Vagina (tissue), 2 donors: ENCODE data around the gene PRCP. TPM values are rescaled to one million over a fixed set of nuclear protein-coding genes. Genes with fewer than 3 reads are reported as not detected.

Experiments used
- DNase-seq, 2 donors: peaks; one replicate each; pipeline ENCODE4 v3.0.0-alpha.2; 2017; ENCODE audit errors: extremely low spot score in 2 of 2
- H3K27ac ChIP-seq: fragments of 200-600 bp; sonication (generic); one replicate; pipeline ENCODE4 v1.5.1; 2019
- H3K27me3 ChIP-seq: fragments of 200-600 bp; sonication (generic); one replicate; pipeline ENCODE4 v1.5.1; 2019
- H3K36me3 ChIP-seq, 2 donors: fragments of 200-600 bp; sonication (generic); one replicate each; pipeline ENCODE4 v1.5.1; 2017 to 2019
- H3K4me1 ChIP-seq: fragments of 200-600 bp; sonication (generic); one replicate; pipeline ENCODE4 v1.5.1; 2019
- H3K4me3 ChIP-seq, 2 donors: fragments of 200-600 bp; sonication (generic); 1 replicate in 1 of 2; 2 replicates in 1 of 2; pipeline ENCODE4 v1.5.1; 2016 to 2019
- H3K9me3 ChIP-seq: fragments of 200-600 bp; sonication (generic); one replicate; pipeline ENCODE4 v1.5.1; 2019
- CTCF ChIP-seq, 3 experiments: fragments of 450-650 bp in 2 of 3; fragments of 200-600 bp in 1 of 3; sonication (generic) in 1 of 3; IDR thresholded peaks; one replicate each; pipeline ENCODE4 v1.5.1; 2017 to 2019; ENCODE audit warnings: antibody characterized with exemption in 3 of 3, mild to moderate bottlenecking in 2 of 3, moderate library complexity in 2 of 3
- POLR2A ChIP-seq, 2 donors: fragments of 450-650 bp; IDR thresholded peaks; one replicate each; pipeline ENCODE4 v1.6.1; 2017; ENCODE audit warnings: antibody characterized with exemption in 2 of 2, mild to moderate bottlenecking in 2 of 2, moderate library complexity in 2 of 2
- POLR2AphosphoS5 ChIP-seq, 2 donors: sonication (generic); formaldehyde crosslinking; IDR thresholded peaks; one replicate each; pipeline ENCODE4 v1.9.0; 2017; ENCODE audit warnings: antibody characterized with exemption in 2 of 2, mild to moderate bottlenecking in 2 of 2, low read depth in 1 of 2; ENCODE audit not compliant: insufficient read depth in 1 of 2
- intact Hi-C: fragments of 100-400 bp; cut with DNase I; formaldehyde crosslinking; loops from one replicate; pipeline ENCODE4 v1.15.1; 2023
- total RNA-seq: library from RNA; depleted of rRNA; stranded (reverse); fragments of >200 nt; gene quantifications from one replicate; pipeline ENCODE4 v1.2.3, GENCODE V29; 2016

The PRCP gene
- total RNA-seq, 1 donor from 2014 or later = 79.3 TPM

- no peak overlapping the region for H3K4me3 ChIP-seq
- no peaks in the 10 kb centered on the region for H3K9me3 ChIP-seq
- DNase-seq = no peak
- H3K4me1 ChIP-seq = no peaks in the 10 kb centered on the region
- no peaks in the 10 kb centered on the region for H3K36me3 ChIP-seq
- TF ChIP-seq POLR2AphosphoS5 (IDR thresholded peaks at IDR 0.05; ENCODE audit: insufficient read depth in 1 of 2, low read depth in 1 of 2) = no peak
- TF ChIP-seq CTCF (IDR thresholded peaks at IDR 0.05) = no peak
- no peak for TF ChIP-seq POLR2A (IDR thresholded peaks at IDR 0.05)
- no peaks in the 10 kb centered on the region for H3K27me3 ChIP-seq
- intact Hi-C loops = no loop called here
- H3K27ac ChIP-seq = no peak overlapping the region
Observed at GRCh38 chr11:82907371-82907770, 7.1 kb upstream of the PRCP start.

- intact Hi-C loops = no loop called here
- no peaks in the 10 kb centered on the region for H3K9me3 ChIP-seq
- H3K36me3 ChIP-seq = no peaks in the 10 kb centered on the region
- DNase-seq = no peak
- H3K27me3 ChIP-seq = no peaks in the 10 kb centered on the region
- TF ChIP-seq CTCF (IDR thresholded peaks at IDR 0.05) (no peak), POLR2AphosphoS5 (IDR thresholded peaks at IDR 0.05; ENCODE audit: insufficient read depth in 1 of 2, low read depth in 1 of 2) (no peak), POLR2A (IDR thresholded peaks at IDR 0.05) (no peak)
- no peak overlapping the region for H3K27ac ChIP-seq
- no peak overlapping the region for H3K4me3 ChIP-seq
- no peaks in the 10 kb centered on the region for H3K4me1 ChIP-seq
Observed at GRCh38 chr11:82906931-82907330, 6.7 kb upstream of the PRCP start.

- no peak overlapping the region for H3K4me3 ChIP-seq
- H3K36me3 ChIP-seq = no peaks in the 10 kb centered on the region
- H3K27ac ChIP-seq = no peak overlapping the region
- intact Hi-C loops = no loop called here
- TF ChIP-seq POLR2A (IDR thresholded peaks at IDR 0.05) (no peak), POLR2AphosphoS5 (IDR thresholded peaks at IDR 0.05; ENCODE audit: insufficient read depth in 1 of 2, low read depth in 1 of 2) (no peak), CTCF (IDR thresholded peaks at IDR 0.05) (peak; percentile 27 to 53 (median 46))
- DNase-seq = no peak
- no peaks in the 10 kb centered on the region for H3K9me3 ChIP-seq
- H3K27me3 ChIP-seq = no peaks in the 10 kb centered on the region
- no peaks in the 10 kb centered on the region for H3K4me1 ChIP-seq
Observed at GRCh38 chr11:82906236-82906635, 6.0 kb upstream of the PRCP start.

GRCh38 chr11:82903843-82904586 lies 3.8 kb upstream of the PRCP start:
- Histone ChIP-seq H3K4me3 (no peak overlapping the region), H3K36me3 (no peaks in the 10 kb centered on the region), H3K27ac (no peak overlapping the region), H3K9me3 (no peaks in the 10 kb centered on the region), H3K4me1 (peaks cover 8% of the 10 kb centered on the region), H3K27me3 (no peaks in the 10 kb centered on the region)
- intact Hi-C loops = loop anchor here (5.0 kb wide), 1 partner anchor 288 kb away; the partner anchor contains the start of gene ANKRD42
- TF ChIP-seq POLR2A (IDR thresholded peaks at IDR 0.05) (no peak), CTCF (IDR thresholded peaks at IDR 0.05) (no peak), POLR2AphosphoS5 (IDR thresholded peaks at IDR 0.05; ENCODE audit: insufficient read depth in 1 of 2, low read depth in 1 of 2) (no peak)
- no peak for DNase-seq

- H3K27ac ChIP-seq = no peak overlapping the region
- intact Hi-C loops = loop anchor here (5.0 kb wide), 1 partner anchor 289 kb away; the partner anchor contains the start of gene ANKRD42
- TF ChIP-seq POLR2AphosphoS5 (IDR thresholded peaks at IDR 0.05; ENCODE audit: insufficient read depth in 1 of 2, low read depth in 1 of 2) = no peak
- H3K9me3 ChIP-seq = no peaks in the 10 kb centered on the region
- H3K27me3 ChIP-seq = no peaks in the 10 kb centered on the region
- no peak for DNase-seq
- H3K4me1 ChIP-seq = peaks cover 16% of the 10 kb centered on the region
- no peak overlapping the region for H3K4me3 ChIP-seq
- no peaks in the 10 kb centered on the region for H3K36me3 ChIP-seq
Observed at GRCh38 chr11:82902880-82903279, 2.6 kb upstream of the PRCP start.
